Measurements from ENCODE around the gene RPRD1B.
"Not testable (repeated sequence)": the region's sequence is repeated elsewhere in the genome, so short reads cannot be mapped to it uniquely, and the experiment has no call there.

The RPRD1B gene

GRCh38 chr20:38001173-38001875, 32.2 kb upstream of the RPRD1B start:
- no peak for DNase-seq (ENCODE audit: low read depth)

- DNase-seq (ENCODE audit: low read depth) = no peak
Observed at GRCh38 chr20:38001981-38002380, 31.6 kb upstream of the RPRD1B start.

DNA sequence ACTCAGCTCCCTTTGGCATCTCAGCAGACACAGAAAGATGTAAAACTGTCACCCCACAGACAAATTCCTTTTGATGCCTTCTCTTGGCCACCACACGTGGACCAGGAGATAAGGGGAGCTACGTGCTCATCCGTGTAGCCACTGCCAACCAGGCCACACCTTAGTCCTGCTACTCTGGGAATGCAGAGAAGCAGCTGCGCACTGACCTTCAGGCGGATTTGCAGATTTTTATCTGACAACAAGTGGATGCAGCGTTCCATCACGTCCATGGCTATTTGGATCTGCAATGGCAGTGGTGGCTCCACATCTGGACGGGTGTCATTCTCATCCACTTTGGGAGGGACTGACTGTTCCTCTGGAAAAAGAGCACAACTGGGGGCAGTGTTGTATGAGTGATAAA, 31.1 kb upstream of the RPRD1B start:
- DNase-seq (ENCODE audit: low read depth) = no peak

- DNase-seq (ENCODE audit: low read depth) = no peak
Observed at GRCh38 chr20:38004416-38004815, 29.1 kb upstream of the RPRD1B start.

DNA sequence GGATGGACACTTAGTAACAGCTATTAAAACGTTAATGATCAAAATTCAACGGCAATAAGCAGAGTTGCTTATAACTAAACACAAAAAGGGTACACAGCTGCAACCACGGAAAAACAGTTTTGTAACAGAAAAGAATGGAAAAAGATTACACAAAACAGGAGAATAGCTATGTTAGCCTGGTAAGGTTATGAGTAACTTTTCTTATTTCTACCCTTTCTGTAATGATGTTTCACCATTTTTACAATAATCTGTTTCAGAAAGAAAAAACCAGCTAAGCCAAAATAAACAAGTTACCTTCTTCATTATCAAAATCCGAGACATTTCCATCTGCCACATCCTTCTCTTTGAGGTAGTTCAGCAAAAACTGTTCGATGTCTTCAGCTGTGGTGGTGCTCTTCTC, 27.6 kb upstream of the RPRD1B start:
- no peak for DNase-seq (ENCODE audit: low read depth)

- DNase-seq (ENCODE audit: low read depth) = no peak
Observed at GRCh38 chr20:38007526-38007925, 26.0 kb upstream of the RPRD1B start.

GRCh38 chr20:38008233-38008944, 25.2 kb upstream of the RPRD1B start:
- no peak for DNase-seq (ENCODE audit: low read depth)

- DNase-seq (ENCODE audit: low read depth) = not testable (repeated sequence)
Observed at GRCh38 chr20:38009416-38009815, 24.1 kb upstream of the RPRD1B start.

- DNase-seq (ENCODE audit: low read depth) = no peak
Observed at GRCh38 chr20:38011696-38012095, 21.9 kb upstream of the RPRD1B start.

- no peak for DNase-seq (ENCODE audit: low read depth)
Observed at GRCh38 chr20:38012332-38012731, 21.2 kb upstream of the RPRD1B start.

GRCh38 chr20:38013887-38014286, 19.7 kb upstream of the RPRD1B start:
- DNase-seq (ENCODE audit: low read depth) = no peak

DNA sequence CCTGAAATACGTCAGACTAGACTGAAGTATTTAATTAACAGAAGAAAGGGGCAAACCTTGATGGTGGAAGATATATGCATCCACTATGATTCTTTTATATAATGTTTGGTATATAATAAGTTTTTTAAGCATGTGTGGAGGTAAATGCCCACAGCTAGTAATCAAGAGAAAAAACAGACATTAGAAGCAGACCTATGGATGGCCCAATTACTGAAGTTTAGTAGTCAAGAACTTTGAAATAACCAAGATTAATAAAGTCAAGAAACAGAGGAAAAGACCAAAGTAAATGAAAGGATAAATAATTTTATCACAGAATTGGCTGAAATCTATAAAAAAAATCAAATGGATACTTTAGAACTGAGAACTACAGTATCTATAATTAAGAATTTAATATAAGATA, 15.6 kb upstream of the RPRD1B start:
- DNase-seq (ENCODE audit: low read depth) = no peak

DNA sequence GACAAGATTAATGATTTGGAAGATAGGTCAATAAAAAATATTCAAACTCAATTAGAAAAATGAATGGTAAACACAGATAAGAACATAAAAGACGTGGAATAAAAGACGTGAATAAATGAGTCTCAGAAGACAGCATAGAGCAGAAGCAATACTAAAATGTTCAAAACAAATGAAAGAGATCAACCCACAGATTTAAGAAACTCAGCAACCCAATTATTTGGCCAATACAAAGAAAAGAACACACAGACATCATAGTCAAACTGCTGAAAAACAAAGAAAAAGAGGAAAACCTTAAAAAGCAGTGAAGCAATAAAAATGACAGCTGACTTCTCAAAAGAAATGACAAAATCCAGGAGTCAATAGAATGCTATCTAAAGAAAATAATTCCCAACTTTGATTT, 15.2 kb upstream of the RPRD1B start:
- DNase-seq (ENCODE audit: low read depth) = no peak

GRCh38 chr20:38021087-38021772, 12.3 kb upstream of the RPRD1B start:
- no peak for DNase-seq (ENCODE audit: low read depth)

- DNase-seq (ENCODE audit: low read depth) = no peak
Observed at GRCh38 chr20:38023181-38024001, 10.2 kb upstream of the RPRD1B start.

DNA sequence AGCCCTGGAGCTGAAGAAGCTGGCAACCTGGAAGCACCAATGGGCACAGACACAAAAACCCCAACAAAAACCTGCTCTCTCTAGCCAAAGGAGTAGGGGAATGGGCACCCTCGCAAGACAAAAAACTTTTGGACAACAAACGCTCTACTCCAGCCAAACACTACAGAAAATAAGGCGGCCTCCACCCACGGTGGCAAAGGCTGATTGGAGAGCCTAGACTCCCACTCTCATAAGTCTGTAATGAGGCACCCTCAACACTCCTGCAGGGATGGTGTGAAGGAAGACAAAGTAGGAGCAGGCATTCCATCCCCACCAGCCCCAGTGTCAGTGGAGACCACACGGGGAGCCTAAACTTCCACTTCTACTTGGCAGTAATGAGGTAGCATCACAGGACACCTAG, 9.1 kb upstream of the RPRD1B start:
- no peak for DNase-seq (ENCODE audit: low read depth)

- no peak for DNase-seq (ENCODE audit: low read depth)
Observed at GRCh38 chr20:38029453-38029852, 4.1 kb upstream of the RPRD1B start.

DNA sequence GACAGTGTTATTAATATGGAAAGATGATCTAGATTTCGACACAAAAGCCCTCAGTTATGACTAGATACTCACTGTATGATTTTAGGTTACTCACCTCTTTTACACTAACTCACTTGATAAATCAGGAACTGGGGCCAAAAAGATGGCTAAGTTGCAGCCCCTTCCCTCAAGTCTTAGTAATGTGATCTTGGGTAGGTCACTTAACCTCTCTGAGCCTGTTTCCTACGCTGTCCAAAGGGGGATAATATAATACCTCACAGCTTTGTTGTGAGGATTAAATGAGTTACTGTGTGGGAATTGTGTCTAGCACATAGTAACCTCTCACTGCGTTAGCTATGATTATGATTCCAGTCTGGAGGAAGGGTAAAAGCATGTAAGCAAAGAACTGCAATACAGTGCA, 1.6 kb upstream of the RPRD1B start:
- no peak for DNase-seq (ENCODE audit: low read depth)

DNA sequence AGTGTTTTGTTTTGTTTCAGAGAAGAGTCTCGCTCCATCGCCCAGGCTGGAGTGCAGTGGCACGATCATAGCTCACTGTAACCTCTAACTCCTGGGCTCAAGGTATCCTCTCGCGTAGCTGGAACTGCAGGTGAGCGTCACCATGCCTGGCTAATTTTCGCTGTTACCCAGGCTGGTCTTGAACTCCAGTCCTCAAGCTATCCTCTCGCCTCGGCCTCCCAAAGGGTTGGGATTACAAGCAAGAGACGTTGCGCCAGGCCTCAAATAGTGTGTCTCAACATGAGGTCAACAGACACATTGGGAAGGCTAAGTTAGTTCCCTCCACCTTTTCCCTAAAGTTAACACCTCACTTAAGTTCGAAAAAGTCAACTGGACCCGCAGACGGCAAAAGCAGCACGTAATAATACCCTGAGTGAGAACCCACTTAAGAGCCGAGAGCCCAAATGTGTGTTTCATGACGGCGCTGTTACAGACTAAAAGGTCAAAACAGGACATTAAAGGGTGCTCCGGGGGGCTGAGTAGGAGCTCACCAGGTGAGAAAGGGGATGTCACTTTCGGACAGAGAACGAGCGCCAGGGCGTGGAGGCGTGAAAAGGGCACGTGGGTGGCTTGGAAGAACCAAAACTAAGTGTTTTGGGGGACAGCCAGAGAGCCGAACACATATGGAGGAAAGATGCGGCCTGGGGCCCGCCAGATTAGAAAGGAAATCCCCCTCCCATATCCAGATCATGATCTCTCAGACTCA, 789 bp upstream of the RPRD1B start:
- no peak for DNase-seq (ENCODE audit: low read depth)

- DNase-seq (ENCODE audit: low read depth) = no peak
Observed at GRCh38 chr20:38034108-38034649, 633 bp downstream of the RPRD1B start.

GRCh38 chr20:38034961-38035360, 1.4 kb downstream of the RPRD1B start:
- no peak for DNase-seq (ENCODE audit: low read depth)
